ENCODE results near the gene LSP1.

GRCh38 chr11:1821562-1821961 lies 31.3 kb upstream of the LSP1 start:
- no peak for TF ChIP-seq CTCF (IDR thresholded peaks at IDR 0.05 in 8 of 11, conservative IDR thresholded peaks at IDR 0.05 in 3 of 11)
- TF ChIP-seq POLR2A (IDR thresholded peaks at IDR 0.05) = no peak
- TF ChIP-seq POLR2AphosphoS5 (IDR thresholded peaks at IDR 0.05) = no peak
